Stimulated activated CD8-positive, alpha-beta memory T cell treated with anti-CD3 and anti-CD28 coated beads, Interleukin-12 subunit alpha, Interleukin-12 subunit beta, amount 100 ng/mL, for 24 hours (primary cell): ENCODE data around the gene KIR2DL1.
"Not testable (repeated sequence)": the region's sequence is repeated elsewhere in the genome, so short reads cannot be mapped to it uniquely, and the experiment has no call there.

ENCODE experiments used
- DNase-seq: peaks from one replicate; pipeline ENCODE4 v3.0.0-alpha.2; 2020; ENCODE audit errors: extremely low read depth

KIR2DL1 gene

GRCh38 chr19:54817670-54818536, 48.3 kb downstream of the KIR2DL1 start:
- DNase-seq, result no peak

- not testable (repeated sequence) for DNase-seq
Observed at GRCh38 chr19:54824416-54824815, 54.8 kb downstream of the KIR2DL1 start.

DNA sequence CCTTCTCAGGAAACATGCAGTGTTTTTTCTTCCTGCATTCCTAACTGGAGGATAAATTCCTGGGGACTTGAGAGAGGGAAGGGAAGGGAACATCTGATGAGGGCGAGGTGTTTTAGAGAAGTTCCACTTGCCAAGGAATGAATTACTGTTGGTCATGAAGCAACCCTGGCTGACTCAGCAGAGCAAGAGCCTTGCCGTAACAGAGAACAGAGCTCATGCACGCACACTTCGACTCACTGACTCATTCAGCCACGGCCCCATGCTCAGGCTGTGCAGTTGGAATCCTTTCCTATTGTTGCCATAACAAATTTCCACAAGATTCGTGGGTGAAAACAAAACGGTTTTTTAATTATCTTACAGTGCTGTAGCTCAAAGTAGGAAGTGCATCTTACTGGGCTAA, 55.7 kb downstream of the KIR2DL1 start:
- not testable (repeated sequence) for DNase-seq

- not testable (repeated sequence) for DNase-seq
Observed at GRCh38 chr19:54828064-54828463, 58.5 kb downstream of the KIR2DL1 start.

DNA sequence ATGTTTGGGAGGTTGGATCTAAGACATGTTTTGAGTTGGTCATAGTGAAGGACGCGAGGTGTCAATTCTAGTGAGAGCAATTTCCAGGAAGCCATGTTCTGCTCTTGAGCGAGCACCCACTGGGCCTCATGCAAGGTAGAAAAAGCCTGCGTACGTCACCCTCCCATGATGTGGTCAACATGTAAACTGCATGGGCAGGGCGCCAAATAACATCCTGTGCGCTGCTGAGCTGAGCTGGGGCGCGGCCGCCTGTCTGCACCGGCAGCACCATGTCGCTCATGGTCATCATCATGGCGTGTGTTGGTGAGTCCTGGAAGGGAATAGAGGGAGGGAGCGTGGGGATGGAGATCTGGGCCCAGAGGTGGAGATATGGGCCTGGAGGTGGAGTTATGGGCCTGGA, 62.9 kb downstream of the KIR2DL1 start, which contains the start of gene KIR2DS4:
Gene KIR2DS4 (plus strand): TSS at position 181 of the 400 bp plus-strand sequence.
- DNase-seq, result not testable (repeated sequence)
